Measurements from ENCODE around the gene NDST3.

The NDST3 gene

DNA sequence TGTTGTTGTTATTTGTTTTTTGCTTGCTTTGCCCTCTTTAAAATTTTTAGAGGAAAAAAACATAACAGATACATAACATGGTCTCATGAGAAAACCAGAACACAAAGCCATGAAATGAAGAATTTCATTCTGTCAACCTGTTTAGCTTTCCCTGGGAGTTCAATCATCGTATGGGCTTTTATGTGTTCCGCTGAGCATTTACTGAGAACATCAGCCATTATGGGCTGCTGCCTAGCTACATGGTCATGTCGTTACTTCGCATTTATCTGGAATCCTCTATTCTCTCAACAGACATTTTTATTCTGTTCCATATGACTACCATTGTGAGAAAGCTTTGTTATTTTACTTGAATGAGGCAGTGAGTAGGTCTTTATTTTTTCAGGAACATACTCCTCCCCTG is 51.4 kb downstream of the NDST3 start:
- Histone ChIP-seq H2AFZ (ENCODE audit: low read length) (no peak overlapping the region), H2BK120ac (ENCODE audit: low read depth, low read length) (no peak overlapping the region), H3K4ac (ENCODE audit: low read length) (no peak overlapping the region), H2BK15ac (ENCODE audit: low read length) (no peak overlapping the region), H3K9me3 (replicated peaks in 1 of 2; ENCODE audit: control insufficient read depth in 2 of 2, insufficient read depth in 1 of 2, low read depth in 1 of 2, low read length in 2 of 2) (no peaks in the 10 kb centered on the region), H3K4me3 (ENCODE audit: low read length in 2 of 2) (no peak overlapping the region), H4K8ac (ENCODE audit: low read depth, low read length) (no peak overlapping the region), H4K91ac (ENCODE audit: low read depth, low read length, poor library complexity) (no peak overlapping the region), H2BK12ac (ENCODE audit: low read length) (no peak overlapping the region), H3K14ac (ENCODE audit: low read length) (no peak overlapping the region), H3K4me2 (ENCODE audit: insufficient read depth, low read length, poor library complexity, severe bottlenecking) (no peak overlapping the region), H2AK5ac (ENCODE audit: low read depth, low read length) (no peak overlapping the region), H3K79me1 (ENCODE audit: low read depth, low read length) (no peaks in the 10 kb centered on the region), H3K27ac (replicated peaks; ENCODE audit: low read length) (no peak overlapping the region), H3K23ac (ENCODE audit: low read depth, low read length, poor library complexity) (no peak overlapping the region), H3K18ac (ENCODE audit: low read length) (no peak overlapping the region), H3K9ac (ENCODE audit: low read depth, low read length, poor library complexity) (no peak overlapping the region), H3K27me3 (ENCODE audit: control insufficient read depth in 3 of 3, insufficient read depth in 3 of 3, low read depth in 1 of 3, low read length in 3 of 3) (no peaks in the 10 kb centered on the region), H3K36me3 (replicated peaks in 1 of 2; ENCODE audit: control insufficient read depth in 2 of 2, insufficient read depth in 2 of 2, low read length in 2 of 2) (no peaks in the 10 kb centered on the region), H2BK5ac (ENCODE audit: low read length) (no peak overlapping the region), H3K4me1 (ENCODE audit: control insufficient read depth in 2 of 2, insufficient read depth in 1 of 2, low read depth in 1 of 2, low read length in 2 of 2) (peaks cover 0 to 13% of the 10 kb centered on the region in 2 donors)
- no CpG with 5 or more reads among the region's 4 CpGs for WGBS, 2 donors (ENCODE audit: extremely low coverage in 2 of 2, insufficient read length in 2 of 2, insufficient replicate concordance in 1 of 2)
- no peak for DNase-seq (ENCODE audit: low spot score)

DNA sequence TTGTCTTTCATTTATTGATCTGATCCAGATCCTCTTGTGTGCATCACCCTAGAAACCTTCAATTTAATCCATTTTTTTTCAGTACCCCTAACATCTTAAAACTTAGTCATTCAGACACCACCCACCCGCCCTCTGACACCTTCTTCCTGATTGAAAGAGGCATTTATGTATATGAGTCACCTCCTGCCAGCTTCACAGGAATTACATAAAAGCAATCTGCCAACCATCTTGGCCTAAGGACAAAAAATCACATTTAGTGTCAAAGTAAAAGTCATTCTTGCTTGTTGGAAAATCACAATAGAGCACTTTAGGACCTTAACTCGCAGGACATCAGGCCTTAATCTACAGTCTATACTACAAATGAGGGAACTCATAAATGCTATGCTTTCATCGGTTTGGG is 52.1 kb downstream of the NDST3 start:
- Histone ChIP-seq H3K9ac (ENCODE audit: low read depth, low read length, poor library complexity) (no peak overlapping the region), H3K4me3 (ENCODE audit: low read length in 2 of 2) (no peak overlapping the region), H4K91ac (ENCODE audit: low read depth, low read length, poor library complexity) (no peak overlapping the region), H2AK5ac (ENCODE audit: low read depth, low read length) (no peak overlapping the region), H3K4me2 (ENCODE audit: insufficient read depth, low read length, poor library complexity, severe bottlenecking) (no peak overlapping the region), H2BK12ac (ENCODE audit: low read length) (no peak overlapping the region), H2AFZ (ENCODE audit: low read length) (no peak overlapping the region), H3K79me1 (ENCODE audit: low read depth, low read length) (no peaks in the 10 kb centered on the region), H3K27ac (replicated peaks; ENCODE audit: low read length) (no peak overlapping the region), H3K9me3 (replicated peaks in 1 of 2; ENCODE audit: control insufficient read depth in 2 of 2, insufficient read depth in 1 of 2, low read depth in 1 of 2, low read length in 2 of 2) (no peaks in the 10 kb centered on the region), H2BK15ac (ENCODE audit: low read length) (no peak overlapping the region), H3K27me3 (ENCODE audit: control insufficient read depth in 3 of 3, insufficient read depth in 3 of 3, low read depth in 1 of 3, low read length in 3 of 3) (no peaks in the 10 kb centered on the region), H3K23ac (ENCODE audit: low read depth, low read length, poor library complexity) (no peak overlapping the region), H3K14ac (ENCODE audit: low read length) (no peak overlapping the region), H4K8ac (ENCODE audit: low read depth, low read length) (no peak overlapping the region), H2BK120ac (ENCODE audit: low read depth, low read length) (no peak overlapping the region), H3K18ac (ENCODE audit: low read length) (no peak overlapping the region), H3K4me1 (ENCODE audit: control insufficient read depth in 2 of 2, insufficient read depth in 1 of 2, low read depth in 1 of 2, low read length in 2 of 2) (peaks cover 0 to 13% of the 10 kb centered on the region in 2 donors), H2BK5ac (ENCODE audit: low read length) (no peak overlapping the region), H3K36me3 (replicated peaks in 1 of 2; ENCODE audit: control insufficient read depth in 2 of 2, insufficient read depth in 2 of 2, low read length in 2 of 2) (no peaks in the 10 kb centered on the region), H3K4ac (ENCODE audit: low read length) (no peak overlapping the region)
- no CpG with 5 or more reads among the region's 3 CpGs for WGBS, 2 donors (ENCODE audit: extremely low coverage in 2 of 2, insufficient read length in 2 of 2, insufficient replicate concordance in 1 of 2)
- DNase-seq (ENCODE audit: low spot score) = no peak

DNA sequence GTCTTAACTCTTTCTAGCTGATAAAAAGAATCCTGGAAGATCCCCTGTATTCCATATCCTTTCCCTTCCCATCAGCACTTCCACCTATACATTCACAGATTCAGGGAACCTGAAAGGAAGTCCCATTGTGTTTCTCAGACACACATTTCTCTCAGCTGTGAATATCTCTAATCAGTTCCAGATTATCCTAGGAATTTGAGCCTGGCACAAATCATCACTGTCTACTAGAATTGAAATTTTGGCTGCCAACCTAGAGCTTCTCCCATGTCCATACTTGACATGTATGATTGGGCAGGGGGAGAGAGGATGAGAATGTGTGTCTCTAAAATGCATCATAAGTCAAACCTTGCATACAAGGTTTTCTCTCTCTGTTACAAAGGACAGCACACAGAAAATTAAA is 53.1 kb downstream of the NDST3 start:
- H3K18ac ChIP-seq (ENCODE audit: low read length) = no peak overlapping the region
- peaks cover 0 to 13% of the 10 kb centered on the region in 2 donors for H3K4me1 ChIP-seq (ENCODE audit: control insufficient read depth in 2 of 2, insufficient read depth in 1 of 2, low read depth in 1 of 2, low read length in 2 of 2)
- no peak overlapping the region for H3K4me3 ChIP-seq (ENCODE audit: low read length in 2 of 2)
- no peaks in the 10 kb centered on the region for H3K79me1 ChIP-seq (ENCODE audit: low read depth, low read length)
- no peak overlapping the region for H3K9ac ChIP-seq (ENCODE audit: low read depth, low read length, poor library complexity)
- no peak overlapping the region for H2BK120ac ChIP-seq (ENCODE audit: low read depth, low read length)
- no peaks in the 10 kb centered on the region for H3K9me3 ChIP-seq (replicated peaks in 1 of 2; ENCODE audit: control insufficient read depth in 2 of 2, insufficient read depth in 1 of 2, low read depth in 1 of 2, low read length in 2 of 2)
- H2AFZ ChIP-seq (ENCODE audit: low read length) = no peak overlapping the region
- H2BK15ac ChIP-seq (ENCODE audit: low read length) = no peak overlapping the region
- H3K4me2 ChIP-seq (ENCODE audit: insufficient read depth, low read length, poor library complexity, severe bottlenecking) = no peak overlapping the region
- H3K36me3 ChIP-seq (replicated peaks in 1 of 2; ENCODE audit: control insufficient read depth in 2 of 2, insufficient read depth in 2 of 2, low read length in 2 of 2) = no peaks in the 10 kb centered on the region
- no peak overlapping the region for H3K27ac ChIP-seq (replicated peaks; ENCODE audit: low read length)
- no peak for DNase-seq (ENCODE audit: low spot score)
- H3K27me3 ChIP-seq (ENCODE audit: control insufficient read depth in 3 of 3, insufficient read depth in 3 of 3, low read depth in 1 of 3, low read length in 3 of 3) = no peaks in the 10 kb centered on the region
- no peak overlapping the region for H3K4ac ChIP-seq (ENCODE audit: low read length)
- no peak overlapping the region for H2BK5ac ChIP-seq (ENCODE audit: low read length)
- H3K23ac ChIP-seq (ENCODE audit: low read depth, low read length, poor library complexity) = no peak overlapping the region
- H4K91ac ChIP-seq (ENCODE audit: low read depth, low read length, poor library complexity) = no peak overlapping the region
- no peak overlapping the region for H2AK5ac ChIP-seq (ENCODE audit: low read depth, low read length)
- no peak overlapping the region for H2BK12ac ChIP-seq (ENCODE audit: low read length)
- no peak overlapping the region for H4K8ac ChIP-seq (ENCODE audit: low read depth, low read length)
- no peak overlapping the region for H3K14ac ChIP-seq (ENCODE audit: low read length)

DNA sequence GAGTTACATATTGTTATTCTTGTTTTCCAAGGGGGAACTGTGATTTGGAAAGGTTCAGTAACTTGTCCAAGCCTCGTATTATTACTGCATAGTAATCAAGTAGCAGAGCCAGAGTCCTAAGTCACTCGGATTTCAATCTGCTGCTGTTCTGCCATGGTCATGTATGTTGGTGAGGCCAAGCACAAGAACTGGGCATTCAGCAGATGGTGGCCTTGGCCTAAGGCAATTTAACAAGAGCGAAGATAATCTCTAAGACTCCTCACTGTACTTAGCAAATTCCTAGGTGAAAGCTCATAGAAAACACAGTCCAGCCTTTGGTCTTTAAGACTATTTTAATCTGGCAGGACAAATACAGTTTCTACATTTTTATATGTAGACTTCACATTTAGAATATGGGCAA is 64.8 kb downstream of the NDST3 start:
- Histone ChIP-seq H2AK5ac (ENCODE audit: low read depth, low read length) (no peak overlapping the region), H3K14ac (ENCODE audit: low read length) (no peak overlapping the region), H3K4me1 (ENCODE audit: control insufficient read depth in 2 of 2, insufficient read depth in 1 of 2, low read depth in 1 of 2, low read length in 2 of 2) (peaks cover 0 to 2% of the 10 kb centered on the region in 2 donors), H3K4me2 (ENCODE audit: insufficient read depth, low read length, poor library complexity, severe bottlenecking) (no peak overlapping the region), H3K27me3 (ENCODE audit: control insufficient read depth in 3 of 3, insufficient read depth in 3 of 3, low read depth in 1 of 3, low read length in 3 of 3) (no peaks in the 10 kb centered on the region), H3K23ac (ENCODE audit: low read depth, low read length, poor library complexity) (no peak overlapping the region), H3K4me3 (ENCODE audit: low read length in 2 of 2) (no peak overlapping the region), H3K27ac (replicated peaks; ENCODE audit: low read length) (no peak overlapping the region), H3K4ac (ENCODE audit: low read length) (no peak overlapping the region), H3K36me3 (replicated peaks in 1 of 2; ENCODE audit: control insufficient read depth in 2 of 2, insufficient read depth in 2 of 2, low read length in 2 of 2) (no peaks in the 10 kb centered on the region), H4K8ac (ENCODE audit: low read depth, low read length) (no peak overlapping the region), H2BK12ac (ENCODE audit: low read length) (no peak overlapping the region), H2AFZ (ENCODE audit: low read length) (no peak overlapping the region), H3K18ac (ENCODE audit: low read length) (no peak overlapping the region), H3K9ac (ENCODE audit: low read depth, low read length, poor library complexity) (no peak overlapping the region), H2BK5ac (ENCODE audit: low read length) (no peak overlapping the region), H3K79me1 (ENCODE audit: low read depth, low read length) (no peaks in the 10 kb centered on the region), H2BK120ac (ENCODE audit: low read depth, low read length) (no peak overlapping the region), H2BK15ac (ENCODE audit: low read length) (no peak overlapping the region), H3K9me3 (replicated peaks in 1 of 2; ENCODE audit: control insufficient read depth in 2 of 2, insufficient read depth in 1 of 2, low read depth in 1 of 2, low read length in 2 of 2) (no peaks in the 10 kb centered on the region), H4K91ac (ENCODE audit: low read depth, low read length, poor library complexity) (no peak overlapping the region)
- no CpG with 5 or more reads among the region's 3 CpGs for WGBS, 2 donors (ENCODE audit: extremely low coverage in 2 of 2, insufficient read length in 2 of 2, insufficient replicate concordance in 1 of 2)
- DNase-seq (ENCODE audit: low spot score) = no peak
